Astrocyte of the cerebellum (primary cell): Measurements from ENCODE around the gene TOM1L2.
A peak's percentile ranks its signal among the peaks of the same experiment; 100 is the strongest.
"Not testable (repeated sequence)": the region's sequence is repeated elsewhere in the genome, so short reads cannot be mapped to it uniquely, and the experiment has no call there.

ENCODE experiments used
- DNase-seq: peaks from one replicate; pipeline ENCODE4 v3.0.0-alpha.2; 2011; ENCODE audit warnings: low read depth
- H3K4me3 ChIP-seq: 2 replicates; pipeline ENCODE4 v1.5.1; 2011; ENCODE audit warnings: mild to moderate bottlenecking, low read depth, low read length, moderate library complexity
- CTCF ChIP-seq: IDR thresholded peaks from 2 replicates; pipeline ENCODE4 v1.5.1; 2012; ENCODE audit warnings: low read length, low read depth, moderate library complexity, mild to moderate bottlenecking; ENCODE audit errors: missing control alignments
- in situ Hi-C: cut with HindIII; loops from 2 replicates; pipeline ENCODE4 v1.10.0; 2017; ENCODE audit warnings: low sequenced_read_pairs

TOM1L2 gene

GRCh38 chr17:17913695-17914332, 58.4 kb downstream of the TOM1L2 start:
- in situ Hi-C loops, result no loop called here

GRCh38 chr17:17912336-17912735, 59.9 kb downstream of the TOM1L2 start:
- H3K4me3 ChIP-seq, in situ Hi-C loops, DNase-seq: not testable (repeated sequence)

More at GRCh38 chr17:17913695-17914332, 58.4 kb downstream of the TOM1L2 start:
- TF ChIP-seq CTCF, result no peak
- no peak overlapping the region for H3K4me3 ChIP-seq
- peak; percentile 85 for DNase-seq

GRCh38 chr17:17911001-17911613, 61.1 kb downstream of the TOM1L2 start:
- TF ChIP-seq CTCF, result no peak
- H3K4me3 ChIP-seq, result no peak overlapping the region
- in situ Hi-C loops, result no loop called here
- no peak for DNase-seq

GRCh38 chr17:17910060-17910459, 62.1 kb downstream of the TOM1L2 start:
- no peak for DNase-seq
- no peak for TF ChIP-seq CTCF
- in situ Hi-C loops, result no loop called here
- H3K4me3 ChIP-seq, result no peak overlapping the region

GRCh38 chr17:17909078-17909477, 63.1 kb downstream of the TOM1L2 start:
- in situ Hi-C loops, result no loop called here
- TF ChIP-seq CTCF, result no peak
- no peak for DNase-seq
- H3K4me3 ChIP-seq, result no peak overlapping the region

GRCh38 chr17:17907469-17907868, 64.7 kb downstream of the TOM1L2 start:
- H3K4me3 ChIP-seq, result no peak overlapping the region
- TF ChIP-seq CTCF, result no peak
- no peak for DNase-seq
- in situ Hi-C loops, result no loop called here

GRCh38 chr17:17906418-17907215, 65.6 kb downstream of the TOM1L2 start:
- in situ Hi-C loops, result no loop called here
- DNase-seq, result no peak

More at GRCh38 chr17:17906418-17907215, 65.6 kb downstream of the TOM1L2 start:
- no peak for TF ChIP-seq CTCF
- no peak overlapping the region for H3K4me3 ChIP-seq
